GM21515 (cell line): ENCODE measurements around the gene COPS4.
"Not testable (repeated sequence)": the region's sequence is repeated elsewhere in the genome, so short reads cannot be mapped to it uniquely, and the experiment has no call there.

Experiments used
- ATAC-seq: cut with Tn5 transposase; IDR thresholded peaks from one replicate; pipeline ENCODE4 v1.9.1; 2021; ENCODE audit not compliant: unreplicated experiment

COPS4 gene

GRCh38 chr4:83082777-83083176 lies 47.8 kb downstream of the COPS4 start:
- ATAC-seq, result no peak

- no peak for ATAC-seq
Observed at GRCh38 chr4:83083925-83084475, 49.0 kb downstream of the COPS4 start.

GRCh38 chr4:83084956-83085355 lies 50.0 kb downstream of the COPS4 start:
- not testable (repeated sequence) for ATAC-seq

- ATAC-seq, result no peak
Observed at GRCh38 chr4:83089410-83090157, 54.6 kb downstream of the COPS4 start.

GRCh38 chr4:83093060-83093640 lies 58.2 kb downstream of the COPS4 start:
- ATAC-seq, result no peak

GRCh38 chr4:83096397-83096796 lies 61.4 kb downstream of the COPS4 start:
- ATAC-seq, result no peak

GRCh38 chr4:83104991-83105390 lies 70.0 kb downstream of the COPS4 start:
- no peak for ATAC-seq

GRCh38 chr4:83107631-83108030 lies 72.6 kb downstream of the COPS4 start:
- ATAC-seq, result no peak

GRCh38 chr4:83108101-83108861 lies 73.3 kb downstream of the COPS4 start:
- ATAC-seq, result no peak

GRCh38 chr4:83109480-83110222 lies 74.7 kb downstream of the COPS4 start:
- no peak for ATAC-seq

GRCh38 chr4:83110223-83110945 lies 75.4 kb downstream of the COPS4 start:
- peak; percentile 69 for ATAC-seq

GRCh38 chr4:83110970-83111750 lies 76.2 kb downstream of the COPS4 start:
- ATAC-seq, result no peak

- ATAC-seq, result not testable (repeated sequence)
Observed at GRCh38 chr4:83111751-83112141, 76.8 kb downstream of the COPS4 start.

GRCh38 chr4:83112231-83112630 lies 77.2 kb downstream of the COPS4 start:
- peak; percentile 42 for ATAC-seq

- no peak for ATAC-seq
Observed at GRCh38 chr4:83112678-83113428, 77.9 kb downstream of the COPS4 start.

GRCh38 chr4:83113429-83113786 lies 78.4 kb downstream of the COPS4 start:
- no peak for ATAC-seq

GRCh38 chr4:83114576-83114975 lies 79.6 kb downstream of the COPS4 start, which contains the start of gene PLAC8:
Gene PLAC8 (minus strand): TSS chr4:83114729. CDS start chr4:83107921, 6,808 bp downstream.
- peak; percentile 42 for ATAC-seq

- ATAC-seq, result no peak
Observed at GRCh38 chr4:83115000-83115399, 80.0 kb downstream of the COPS4 start.
